HepG2 (cell line): Measurements from ENCODE around the gene CTSS. TPM values are rescaled to one million over a fixed set of nuclear protein-coding genes. Genes with fewer than 3 reads are reported as not detected.

Source experiments
- ATAC-seq: fragments of 200-7000 bp; cut with Tn5 transposase; 3 replicates; pipeline ENCODE4 v1.9.1; 2020; ENCODE audit warnings: mild to moderate bottlenecking, moderate library complexity
- BruUV-seq: library from RNA; stranded (reverse); fragments of 400-500 nt; replicated peaks from 2 replicates; lab custom pipeline; 2021; lab: Mats Ljungman, UMichigan
- CTCF ChIA-PET: fragments of 300-600 bp; formaldehyde crosslinking; extraction: SDS; loops from one replicate; lab custom pipeline; 2021; ENCODE audit warnings: low total read pairs, inconsistent platforms, low intra/inter-chr PET ratio; lab: Yijun Ruan, JAX
- POLR2A ChIA-PET: fragments of 350-600 bp; sonication (Branson Sonifier 250); formaldehyde crosslinking; loops from one replicate; lab custom pipeline; 2020; ENCODE audit warnings: antibody characterized with exemption, inconsistent platforms; lab: Yijun Ruan, JAX
- DNase-seq: peaks from one replicate; pipeline ENCODE4 v3.0.0-alpha.2; 2015; ENCODE audit warnings: low spot score
- FAIRE-seq: peaks from 3 replicates; lab custom pipeline; 2011; peaks lifted over from hg19 to GRCh38; lab: Jason Lieb, UNC
- H2AFZ ChIP-seq: one replicate; pipeline ENCODE4 v1.6.1; 2011; ENCODE audit warnings: low read length, inconsistent platforms
- H3K27ac ChIP-seq: fragments of 300-600 bp; 3 replicates; pipeline ENCODE4 v1.8.0; 2011; ENCODE audit warnings: mixed run types, mild to moderate bottlenecking, mixed read lengths, low read length, inconsistent platforms; ENCODE audit not compliant: insufficient read depth; ENCODE audit errors: extremely low read length
- H3K27me3 ChIP-seq, 2 experiments: fragments of 200-600 bp in 1 of 2; 2 replicates in 1 of 2; 3 replicates in 1 of 2; pipeline versions ENCODE4 v1.6.0 to v1.8.0; 2011; ENCODE audit warnings: low read length in 2 of 2, mild to moderate bottlenecking in 2 of 2, moderate library complexity in 2 of 2, inconsistent platforms in 1 of 2; ENCODE audit not compliant: insufficient read depth in 2 of 2, control insufficient read depth in 1 of 2
- H3K36me3 ChIP-seq, 2 experiments: fragments of 200-600 bp in 1 of 2; replicated peaks in 1 of 2; 2 replicates in 1 of 2; 3 replicates in 1 of 2; pipeline versions ENCODE4 v1.5.1 to v1.8.0; 2011; ENCODE audit warnings: low read length in 2 of 2, inconsistent platforms in 1 of 2; ENCODE audit not compliant: insufficient read depth in 2 of 2, control insufficient read depth in 1 of 2
- H3K4me1 ChIP-seq: 2 replicates; pipeline ENCODE4 v1.5.1; 2012; ENCODE audit warnings: low read length, inconsistent platforms; ENCODE audit not compliant: insufficient read depth
- H3K4me2 ChIP-seq: 2 replicates; pipeline ENCODE4 v1.6.0; 2011; ENCODE audit warnings: low read depth, low read length, inconsistent platforms
- H3K4me3 ChIP-seq, 3 experiments: fragments of 200-600 bp in 1 of 3; sonication (generic), shearing (Covaris generic) in 1 of 3; replicated peaks in 1 of 3; 2 replicates each; pipeline ENCODE4 v1.5.1; 2011 to 2016; ENCODE audit warnings: low read length in 3 of 3, inconsistent platforms in 2 of 3, low read depth in 2 of 3, mild to moderate bottlenecking in 2 of 3, control low read depth in 1 of 3, mixed read lengths in 1 of 3; ENCODE audit not compliant: insufficient read depth in 1 of 3
- H3K79me2 ChIP-seq: one replicate; pipeline ENCODE4 v1.6.1; 2011; ENCODE audit warnings: low read length, inconsistent platforms; ENCODE audit not compliant: insufficient read depth
- H3K9ac ChIP-seq: 2 replicates; pipeline ENCODE4 v1.6.0; 2011; ENCODE audit warnings: mild to moderate bottlenecking, low read depth, low read length, inconsistent platforms; ENCODE audit not compliant: insufficient read depth
- H3K9me3 ChIP-seq: 2 replicates; pipeline ENCODE4 v1.5.1; 2012; ENCODE audit warnings: mild to moderate bottlenecking, low read length
- H4K20me1 ChIP-seq: 2 replicates; pipeline ENCODE4 v1.6.0; 2011; ENCODE audit warnings: inconsistent platforms, mild to moderate bottlenecking, low read length, moderate library complexity; ENCODE audit not compliant: insufficient read depth
- DPF2 ChIP-seq: sonication (generic); formaldehyde crosslinking; IDR thresholded peaks from 2 replicates; pipeline ENCODE4 v1.4.0; 2020; ENCODE audit warnings: mild to moderate bottlenecking, low read depth, missing genetic modification reagents, borderline replicate concordance
- HOXA9 ChIP-seq: sonication (generic); formaldehyde crosslinking; IDR thresholded peaks from 2 replicates; pipeline ENCODE4 v1.8.1; 2022; ENCODE audit warnings: missing genetic modification reagents, mild to moderate bottlenecking, moderate library complexity, borderline replicate concordance
- IKZF4 ChIP-seq: sonication (generic); formaldehyde crosslinking; IDR thresholded peaks from 2 replicates; pipeline ENCODE4 v1.5.1; 2020; ENCODE audit warnings: borderline replicate concordance, mild to moderate bottlenecking, low read depth, missing genetic modification reagents; ENCODE audit errors: not compliant biosample characterization
- KDM5B ChIP-seq: sonication (generic); formaldehyde crosslinking; IDR thresholded peaks from 2 replicates; pipeline ENCODE4 v1.4.0; 2020; ENCODE audit warnings: missing genetic modification reagents, mild to moderate bottlenecking, borderline replicate concordance
- KMT2B ChIP-seq: IDR thresholded peaks from 2 replicates; pipeline ENCODE4 v1.6.1; 2016; ENCODE audit warnings: missing genetic modification reagents, missing compliant biosample characterization
- MLLT10 ChIP-seq: sonication (generic); formaldehyde crosslinking; IDR thresholded peaks from 2 replicates; pipeline ENCODE4 v1.4.0; 2020; ENCODE audit warnings: missing genetic modification reagents
- MTA3 ChIP-seq: sonication (generic); formaldehyde crosslinking; IDR thresholded peaks from 2 replicates; pipeline ENCODE4 v1.4.0; 2020; ENCODE audit warnings: missing genetic modification reagents
- MTF2 ChIP-seq: sonication (generic); formaldehyde crosslinking; IDR thresholded peaks from 2 replicates; pipeline ENCODE4 v1.5.0; 2020; ENCODE audit warnings: missing genetic modification reagents, borderline replicate concordance
- NRL ChIP-seq: sonication (generic); formaldehyde crosslinking; IDR thresholded peaks from 2 replicates; pipeline ENCODE4 v1.5.0; 2020; ENCODE audit warnings: missing genetic modification reagents, mild to moderate bottlenecking, moderate library complexity, borderline replicate concordance
- PITX1 ChIP-seq: sonication (generic); formaldehyde crosslinking; IDR thresholded peaks from 2 replicates; pipeline ENCODE4 v1.5.1; 2020; ENCODE audit warnings: mild to moderate bottlenecking, missing genetic modification reagents
- SIX4 ChIP-seq: sonication (generic); formaldehyde crosslinking; IDR thresholded peaks from 2 replicates; pipeline ENCODE4 v1.4.0; 2020; ENCODE audit warnings: missing genetic modification reagents
- ZMAT3 ChIP-seq: sonication (generic); formaldehyde crosslinking; conservative IDR thresholded peaks from 2 replicates; pipeline ENCODE4 v1.7.0; 2021; ENCODE audit warnings: missing genetic modification reagents
- ZNF10 ChIP-seq: sonication (generic); formaldehyde crosslinking; IDR thresholded peaks from 2 replicates; pipeline ENCODE4 v1.4.0; 2020; ENCODE audit warnings: mild to moderate bottlenecking, low read depth, missing genetic modification reagents, borderline replicate concordance
- ZNF263 ChIP-seq: sonication (generic); formaldehyde crosslinking; IDR thresholded peaks from 2 replicates; pipeline ENCODE4 v1.4.0; 2020; ENCODE audit warnings: missing genetic modification reagents
- ZNF326 ChIP-seq: sonication (generic); formaldehyde crosslinking; IDR thresholded peaks from 2 replicates; pipeline ENCODE4 v1.4.0; 2020; ENCODE audit warnings: missing genetic modification reagents, borderline replicate concordance
- ZNF572 ChIP-seq: sonication (generic); formaldehyde crosslinking; IDR thresholded peaks from 2 replicates; pipeline ENCODE4 v1.5.1; 2020; ENCODE audit warnings: mild to moderate bottlenecking, missing genetic modification reagents
- ZNF740 ChIP-seq: sonication (generic); formaldehyde crosslinking; IDR thresholded peaks from 2 replicates; pipeline ENCODE4 v1.4.0; 2020; ENCODE audit warnings: missing genetic modification reagents
- ZNF841 ChIP-seq: sonication (generic); formaldehyde crosslinking; IDR thresholded peaks from 2 replicates; pipeline ENCODE4 v1.8.1; 2023; ENCODE audit warnings: missing genetic modification reagents, borderline replicate concordance
- WGBS: methylation state at CpG from one replicate; pipeline ENCODE4 v1.1.6; 2017; ENCODE audit warnings: low lambda C conversion rate; 5-methylcytosine and 5-hydroxymethylcytosine counted together
- in situ Hi-C: cut with HindIII; loops from 2 replicates; pipeline ENCODE4 v1.10.0; 2017; ENCODE audit warnings: low pct_unique_long_range_greater_than_20kb; ENCODE audit not compliant: extremely low pct_ligation_motif_present
- intact Hi-C: fragments of 100-400 bp; cut with micrococcal nuclease; formaldehyde crosslinking; loops from one replicate; pipeline ENCODE4 v1.10.0; 2022; ENCODE audit not compliant: unreplicated experiment
- polyA plus RNA-seq, 8 experiments: library from polyadenylated mRNA; depleted of rRNA in 3 of 8; stranded (reverse) in 7 of 8; unstranded in 1 of 8; fragments of >200 nt; fragmentation: Illumina TruSeq in 4 of 8; extraction: Trizol in 4 of 8; gene quantifications; 2 replicates each; pipeline versions ENCODE4 v1.2.1 to v1.2.3, GENCODE V29; 2011 to 2016; ENCODE audit warnings: low read depth in 4 of 8, missing spikeins in 1 of 8, mixed read lengths in 1 of 8; ENCODE audit not compliant: insufficient read depth in 1 of 8
- total RNA-seq, 5 experiments: library from RNA; depleted of rRNA; stranded (reverse); fragments of >200 nt; fragmentation: Illumina TruSeq; extraction: Trizol; gene quantifications; 2 replicates each; pipeline ENCODE4 v1.2.3, GENCODE V29; 2016; ENCODE audit warnings: low read depth in 1 of 5
- TF ChIP-seq, protein P1 (sequence below): sonication (generic); formaldehyde crosslinking; IDR thresholded peaks from 2 replicates; pipeline ENCODE4 v1.4.0; 2020; ENCODE audit warnings: missing genetic modification reagents
- TF ChIP-seq, protein P2 (sequence below): sonication (generic); formaldehyde crosslinking; IDR thresholded peaks from 2 replicates; pipeline ENCODE4 v1.9.0; 2021; ENCODE audit warnings: missing genetic modification reagents, mild to moderate bottlenecking, borderline replicate concordance
- TF ChIP-seq, protein P3 (sequence below): sonication (generic); formaldehyde crosslinking; IDR thresholded peaks from 2 replicates; pipeline ENCODE4 v1.5.0; 2020; ENCODE audit warnings: missing genetic modification reagents

The CTSS gene
- total and polyA plus RNA-seq, 2 of the 13 experiments (the other 11 are each of a cell fraction or from before 2014, with no cell fraction given) = 0.33 to 1.0 TPM

DNA sequence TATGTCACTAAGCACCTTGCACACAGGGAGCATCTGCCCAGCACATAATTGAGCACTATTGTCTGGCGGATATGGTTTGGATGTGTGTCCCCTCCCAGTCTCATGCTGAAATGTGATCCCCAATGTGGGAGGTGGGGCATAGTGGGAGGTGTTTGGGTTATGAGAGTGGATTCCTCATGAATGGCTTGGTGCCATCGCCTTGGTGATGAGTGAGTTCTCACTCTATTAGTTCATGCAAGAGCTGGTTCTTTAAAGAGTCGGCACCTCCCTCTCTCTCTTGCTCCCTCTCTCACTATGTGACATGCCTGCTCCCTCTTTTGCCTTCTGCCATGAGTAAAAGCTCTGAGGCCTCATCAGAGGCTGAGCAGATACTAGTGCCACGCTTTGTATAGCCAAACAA is 32.9 kb upstream of the CTSS start (continued):
- TF ChIP-seq, protein P1, sequence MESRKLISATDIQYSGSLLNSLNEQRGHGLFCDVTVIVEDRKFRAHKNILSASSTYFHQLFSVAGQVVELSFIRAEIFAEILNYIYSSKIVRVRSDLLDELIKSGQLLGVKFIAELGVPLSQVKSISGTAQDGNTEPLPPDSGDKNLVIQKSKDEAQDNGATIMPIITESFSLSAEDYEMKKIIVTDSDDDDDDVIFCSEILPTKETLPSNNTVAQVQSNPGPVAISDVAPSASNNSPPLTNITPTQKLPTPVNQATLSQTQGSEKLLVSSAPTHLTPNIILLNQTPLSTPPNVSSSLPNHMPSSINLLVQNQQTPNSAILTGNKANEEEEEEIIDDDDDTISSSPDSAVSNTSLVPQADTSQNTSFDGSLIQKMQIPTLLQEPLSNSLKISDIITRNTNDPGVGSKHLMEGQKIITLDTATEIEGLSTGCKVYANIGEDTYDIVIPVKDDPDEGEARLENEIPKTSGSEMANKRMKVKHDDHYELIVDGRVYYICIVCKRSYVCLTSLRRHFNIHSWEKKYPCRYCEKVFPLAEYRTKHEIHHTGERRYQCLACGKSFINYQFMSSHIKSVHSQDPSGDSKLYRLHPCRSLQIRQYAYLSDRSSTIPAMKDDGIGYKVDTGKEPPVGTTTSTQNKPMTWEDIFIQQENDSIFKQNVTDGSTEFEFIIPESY = no peak
- no peak for TF ChIP-seq NRL (CRISPR knock-in tag)
- no peak for TF ChIP-seq KDM5B
- TF ChIP-seq ZMAT3 (CRISPR knock-in tag) = no peak
- no peak for TF ChIP-seq ZNF572 (CRISPR knock-in tag)
- TF ChIP-seq ZNF841 (CRISPR knock-in tag) = no peak

DNA sequence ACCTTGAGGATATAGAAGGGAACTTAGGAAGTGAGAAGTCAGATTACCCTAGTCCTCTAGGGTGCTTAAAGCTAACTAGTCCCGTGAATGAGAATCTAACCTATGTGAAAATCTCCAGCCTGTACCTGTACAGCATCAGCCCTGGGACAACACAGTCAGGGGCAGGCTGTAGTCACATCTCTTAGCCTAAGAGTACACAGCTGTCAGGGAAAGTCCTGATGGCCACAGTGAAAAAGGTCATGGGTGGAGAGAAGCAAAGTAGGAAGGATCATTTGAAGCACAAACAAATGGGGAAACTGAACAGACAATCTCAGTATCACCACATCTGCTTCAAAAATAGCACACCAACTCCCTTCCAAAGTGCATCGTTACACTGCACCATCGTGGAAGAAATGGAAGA is 30.8 kb upstream of the CTSS start:
- no peak overlapping the region for H3K4me3 ChIP-seq
- CTCF ChIA-PET = no interaction called here
- H3K36me3 ChIP-seq = no peaks in the 10 kb centered on the region
- no peak overlapping the region for H3K27ac ChIP-seq
- in situ Hi-C loops = no loop called here
- FAIRE-seq (no peak), ATAC-seq (no peak), DNase-seq (no peak)
- no peak overlapping the region for H3K4me2 ChIP-seq
- H3K27me3 ChIP-seq = no peaks in the 10 kb centered on the region
- no peaks in the 10 kb centered on the region for H3K4me1 ChIP-seq
- no peaks in the 10 kb centered on the region for H4K20me1 ChIP-seq
- POLR2A ChIA-PET = no interaction called here
- no peaks in the 10 kb centered on the region for H3K9me3 ChIP-seq
- H2AFZ ChIP-seq = no peak overlapping the region
- H3K79me2 ChIP-seq = no peaks in the 10 kb centered on the region
- WGBS = 85% methylated on average over 3 of the region's 3 CpGs
- no TSS peak for BruUV-seq
- no peak overlapping the region for H3K9ac ChIP-seq
- intact Hi-C loops = no loop called here
- TF ChIP-seq DPF2 (no peak), MLLT10 (CRISPR knock-in tag) (no peak), MTF2 (CRISPR knock-in tag) (no peak), ZNF740 (no peak), PITX1 (CRISPR knock-in tag) (no peak), SIX4 (CRISPR knock-in tag) (no peak), KMT2B (CRISPR knock-in tag) (no peak), ZNF263 (CRISPR knock-in tag) (no peak), IKZF4 (no peak), HOXA9 (CRISPR knock-in tag) (no peak), ZNF326 (CRISPR knock-in tag) (no peak), ZNF10 (CRISPR knock-in tag) (no peak), MTA3 (CRISPR knock-in tag) (no peak)
- TF ChIP-seq, protein P2, sequence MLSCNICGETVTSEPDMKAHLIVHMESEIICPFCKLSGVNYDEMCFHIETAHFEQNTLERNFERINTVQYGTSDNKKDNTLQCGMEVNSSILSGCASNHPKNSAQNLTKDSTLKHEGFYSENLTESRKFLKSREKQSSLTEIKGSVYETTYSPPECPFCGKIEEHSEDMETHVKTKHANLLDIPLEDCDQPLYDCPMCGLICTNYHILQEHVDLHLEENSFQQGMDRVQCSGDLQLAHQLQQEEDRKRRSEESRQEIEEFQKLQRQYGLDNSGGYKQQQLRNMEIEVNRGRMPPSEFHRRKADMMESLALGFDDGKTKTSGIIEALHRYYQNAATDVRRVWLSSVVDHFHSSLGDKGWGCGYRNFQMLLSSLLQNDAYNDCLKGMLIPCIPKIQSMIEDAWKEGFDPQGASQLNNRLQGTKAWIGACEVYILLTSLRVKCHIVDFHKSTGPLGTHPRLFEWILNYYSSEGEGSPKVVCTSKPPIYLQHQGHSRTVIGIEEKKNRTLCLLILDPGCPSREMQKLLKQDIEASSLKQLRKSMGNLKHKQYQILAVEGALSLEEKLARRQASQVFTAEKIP (CRISPR knock-in tag) = no peak
- TF ChIP-seq, protein P3, sequence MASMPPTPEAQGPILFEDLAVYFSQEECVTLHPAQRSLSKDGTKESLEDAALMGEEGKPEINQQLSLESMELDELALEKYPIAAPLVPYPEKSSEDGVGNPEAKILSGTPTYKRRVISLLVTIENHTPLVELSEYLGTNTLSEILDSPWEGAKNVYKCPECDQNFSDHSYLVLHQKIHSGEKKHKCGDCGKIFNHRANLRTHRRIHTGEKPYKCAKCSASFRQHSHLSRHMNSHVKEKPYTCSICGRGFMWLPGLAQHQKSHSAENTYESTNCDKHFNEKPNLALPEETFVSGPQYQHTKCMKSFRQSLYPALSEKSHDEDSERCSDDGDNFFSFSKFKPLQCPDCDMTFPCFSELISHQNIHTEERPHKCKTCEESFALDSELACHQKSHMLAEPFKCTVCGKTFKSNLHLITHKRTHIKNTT (CRISPR knock-in tag) = no peak
